Activated effector memory CD4-positive, alpha-beta T cell treated with anti-CD3 and anti-CD28 coated beads, Interleukin-2, amount 50 U/mL, for 16 hours (primary cell): Measurements from ENCODE around the gene SATB1.
"Not testable (repeated sequence)": the region's sequence is repeated elsewhere in the genome, so short reads cannot be mapped to it uniquely, and the experiment has no call there.

Source experiments
- DNase-seq: peaks from one replicate; pipeline ENCODE4 v3.0.0-alpha.2; 2020

SATB1 gene

GRCh38 chr3:18424729-18425640, at the start of gene SATB1:
Gene SATB1, minus strand, starts transcription at chr3:18425339. Its CDS starts 4,372 bp downstream, at chr3:18420967.
- DNase-seq: peak; percentile 87

- no peak for DNase-seq
Measured at GRCh38 chr3:18474202-18474601, 49.1 kb upstream of the SATB1 start.

- no peak for DNase-seq
Measured at GRCh38 chr3:18469775-18470174, 44.6 kb upstream of the SATB1 start.

- no peak for DNase-seq
Measured at GRCh38 chr3:18466136-18466535, 41.0 kb upstream of the SATB1 start.

GRCh38 chr3:18454766-18455165, 29.6 kb upstream of the SATB1 start:
- no peak for DNase-seq

- not testable (repeated sequence) for DNase-seq
Measured at GRCh38 chr3:18449618-18450017, 24.5 kb upstream of the SATB1 start.

- no peak for DNase-seq
Measured at GRCh38 chr3:18447720-18448119, 22.6 kb upstream of the SATB1 start.

- no peak for DNase-seq
Measured at GRCh38 chr3:18446149-18446825, 21.1 kb upstream of the SATB1 start.

GRCh38 chr3:18445401-18446148, 20.4 kb upstream of the SATB1 start:
- DNase-seq: peak; percentile 84

GRCh38 chr3:18444595-18445400, 19.7 kb upstream of the SATB1 start:
- peak; percentile 89 for DNase-seq

GRCh38 chr3:18443665-18444594, 18.8 kb upstream of the SATB1 start:
- DNase-seq: peak; percentile 68

- DNase-seq: no peak
Measured at GRCh38 chr3:18442756-18443664, 17.9 kb upstream of the SATB1 start.

- DNase-seq: no peak
Measured at GRCh38 chr3:18441551-18441950, 16.4 kb upstream of the SATB1 start.

- DNase-seq: no peak
Measured at GRCh38 chr3:18440066-18440722, 15.1 kb upstream of the SATB1 start.

- no peak for DNase-seq
Measured at GRCh38 chr3:18439281-18439680, 14.1 kb upstream of the SATB1 start.

GRCh38 chr3:18438586-18438985, 13.4 kb upstream of the SATB1 start:
- peak; percentile 79 for DNase-seq

GRCh38 chr3:18436213-18436612, 11.1 kb upstream of the SATB1 start:
- no peak for DNase-seq

- no peak for DNase-seq
Measured at GRCh38 chr3:18434711-18435110, 9.6 kb upstream of the SATB1 start.

GRCh38 chr3:18432752-18433151, 7.6 kb upstream of the SATB1 start:
- no peak for DNase-seq

GRCh38 chr3:18431266-18431665, 6.1 kb upstream of the SATB1 start:
- DNase-seq: no peak
